GM21515 (cell line): ENCODE measurements around the gene AKR1C2.
"Not testable (repeated sequence)": the region's sequence is repeated elsewhere in the genome, so short reads cannot be mapped to it uniquely, and the experiment has no call there.

Experiments used
- ATAC-seq: cut with Tn5 transposase; IDR thresholded peaks from one replicate; pipeline ENCODE4 v1.9.1; 2021; ENCODE audit not compliant: unreplicated experiment

Gene AKR1C2

DNA sequence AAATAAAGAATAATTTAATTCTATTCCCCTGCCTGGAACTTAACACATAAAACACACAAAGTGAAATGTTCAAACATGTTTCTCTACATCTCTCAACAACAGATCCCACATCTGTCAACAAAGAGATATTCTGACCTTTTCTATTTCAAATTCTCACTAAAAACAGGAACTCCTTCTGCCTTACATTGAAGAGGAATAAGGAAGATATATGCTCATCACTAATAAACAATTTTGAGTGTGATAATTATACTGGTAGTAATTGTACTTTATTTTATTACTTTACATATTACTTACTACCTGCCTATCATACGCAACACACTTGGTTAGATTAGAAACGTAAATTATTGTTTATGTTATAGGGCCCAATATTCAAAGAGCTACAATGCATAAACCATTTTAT is 13.4 kb downstream of the AKR1C2 start:
- ATAC-seq = no peak

DNA sequence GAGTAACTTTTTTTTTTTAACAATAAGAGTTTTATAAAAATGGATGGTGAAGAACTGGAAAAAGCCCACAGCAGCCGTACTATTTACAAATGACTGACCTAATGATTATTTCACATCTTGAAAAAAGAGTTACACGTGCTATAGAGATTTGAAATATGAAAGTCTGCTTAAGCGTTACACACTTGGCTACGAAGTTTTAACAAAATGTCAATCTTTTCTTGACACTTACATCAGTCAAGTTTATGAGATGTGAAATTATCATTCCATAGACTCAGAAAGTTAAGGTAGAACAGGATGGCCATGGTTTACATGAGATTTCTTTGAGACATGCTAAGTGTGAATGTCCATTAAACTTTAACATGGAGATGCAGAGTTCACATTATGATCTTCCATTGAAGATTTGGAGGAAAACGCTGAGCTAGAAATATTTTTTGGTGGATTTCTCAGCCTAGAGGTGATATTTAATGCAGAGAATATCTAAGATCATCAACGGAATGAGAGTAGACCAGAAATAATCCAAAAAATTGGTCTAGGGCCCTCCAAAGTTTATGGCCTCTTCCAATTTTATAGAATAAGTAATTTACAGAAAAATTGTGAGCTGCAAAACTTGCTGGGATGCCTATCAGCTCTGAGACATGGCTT is 15.5 kb downstream of the AKR1C2 start:
- ATAC-seq = not testable (repeated sequence)

DNA sequence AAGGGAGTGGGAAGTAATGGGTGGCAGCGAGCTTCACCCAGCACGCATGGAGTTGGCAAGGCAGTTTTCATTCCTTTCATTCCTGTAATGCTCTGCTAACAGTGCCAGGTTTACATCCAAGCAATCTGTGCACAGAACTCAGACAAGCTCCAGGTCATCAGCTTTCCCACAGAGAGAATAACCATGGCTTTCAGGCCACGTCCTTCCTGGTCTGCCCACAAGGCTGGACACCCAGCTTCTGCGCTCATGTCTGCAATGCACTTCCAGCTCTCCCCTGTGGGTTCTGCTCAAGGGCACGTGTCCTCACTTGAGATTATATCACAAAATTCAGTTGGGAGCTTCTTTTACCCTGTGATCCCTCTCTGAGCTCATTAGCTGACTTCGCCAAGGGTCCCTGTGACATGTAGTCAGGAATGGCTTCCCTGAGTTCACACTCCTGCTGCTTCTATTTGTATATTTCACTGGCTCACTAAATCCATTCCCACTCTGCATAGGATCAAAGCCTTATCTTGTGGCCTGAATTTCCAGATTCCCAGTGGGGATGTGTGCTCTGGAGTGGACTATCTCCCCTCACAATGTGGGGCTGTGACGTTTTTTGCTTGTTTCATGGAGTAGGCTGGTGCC is 18.6 kb downstream of the AKR1C2 start:
- no peak for ATAC-seq

DNA sequence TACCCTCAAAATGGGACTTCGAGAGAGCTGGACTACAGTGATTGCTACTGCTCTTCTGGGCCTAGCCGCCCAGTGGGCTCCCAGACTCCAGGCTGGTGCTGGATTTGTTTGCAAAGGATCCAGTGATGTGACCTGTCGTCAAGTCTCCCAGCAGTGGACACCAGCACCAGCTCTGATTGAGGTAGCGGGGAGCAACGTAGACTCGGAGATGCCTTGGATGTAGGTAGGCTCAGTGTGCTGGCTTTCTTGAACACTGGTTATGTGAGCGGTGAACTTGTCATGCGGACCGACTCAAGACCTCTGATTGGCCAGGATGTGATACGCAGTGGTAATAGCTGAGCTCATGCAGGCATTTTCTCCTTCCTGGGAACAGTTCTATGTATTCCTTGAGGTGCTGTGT is 19.4 kb downstream of the AKR1C2 start:
- no peak for ATAC-seq

DNA sequence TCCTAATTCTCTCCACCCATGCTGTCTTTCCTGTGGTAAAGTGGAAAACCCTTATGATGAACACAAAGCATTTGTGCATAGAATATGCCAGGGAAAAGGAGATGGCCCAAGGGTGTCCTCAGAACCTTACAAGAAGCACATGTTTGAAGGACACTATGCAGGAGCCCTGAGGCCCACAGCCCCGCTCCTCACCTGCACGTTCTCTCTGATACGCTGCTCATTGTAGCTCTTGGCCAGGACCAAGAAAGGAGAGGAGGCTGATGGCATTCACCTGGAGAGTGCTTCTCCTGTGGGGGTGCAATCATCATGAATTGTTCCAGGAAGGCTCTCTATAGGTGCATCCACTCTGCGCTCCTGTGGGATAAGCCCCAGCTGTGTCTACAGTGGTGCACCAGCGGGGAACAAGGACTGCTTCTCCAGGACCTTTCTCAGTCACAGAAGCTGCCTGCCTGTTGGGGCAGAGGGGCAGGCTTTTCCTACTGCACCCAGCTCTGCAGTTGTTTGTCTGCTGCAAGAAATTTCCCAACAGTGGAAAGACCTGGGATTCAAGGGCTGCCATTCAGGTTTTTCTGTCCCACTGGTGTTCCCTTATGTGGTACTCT is 19.9 kb downstream of the AKR1C2 start:
- ATAC-seq = no peak

DNA sequence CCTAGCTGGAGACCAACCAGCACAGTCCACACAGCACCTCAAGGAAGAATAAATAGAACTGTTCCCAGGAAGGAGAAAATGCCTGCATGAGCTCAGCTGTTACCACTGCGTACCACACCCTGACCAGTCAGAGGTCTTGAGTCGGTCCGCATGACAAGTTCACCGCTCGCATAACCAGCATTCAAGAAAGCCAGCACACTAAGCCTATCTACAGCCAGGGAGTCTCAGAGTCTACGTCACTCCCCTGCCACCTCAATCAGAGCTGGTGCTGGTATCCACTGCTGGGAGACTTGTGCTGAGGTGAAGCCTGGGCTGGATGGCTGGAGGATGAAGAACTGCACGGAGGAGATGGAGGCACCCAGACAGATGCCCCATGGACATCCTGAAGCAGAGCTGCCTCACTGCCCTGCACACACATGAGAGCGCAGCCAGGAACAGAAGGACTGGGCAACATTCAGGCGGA is 20.9 kb downstream of the AKR1C2 start:
- no peak for ATAC-seq

DNA sequence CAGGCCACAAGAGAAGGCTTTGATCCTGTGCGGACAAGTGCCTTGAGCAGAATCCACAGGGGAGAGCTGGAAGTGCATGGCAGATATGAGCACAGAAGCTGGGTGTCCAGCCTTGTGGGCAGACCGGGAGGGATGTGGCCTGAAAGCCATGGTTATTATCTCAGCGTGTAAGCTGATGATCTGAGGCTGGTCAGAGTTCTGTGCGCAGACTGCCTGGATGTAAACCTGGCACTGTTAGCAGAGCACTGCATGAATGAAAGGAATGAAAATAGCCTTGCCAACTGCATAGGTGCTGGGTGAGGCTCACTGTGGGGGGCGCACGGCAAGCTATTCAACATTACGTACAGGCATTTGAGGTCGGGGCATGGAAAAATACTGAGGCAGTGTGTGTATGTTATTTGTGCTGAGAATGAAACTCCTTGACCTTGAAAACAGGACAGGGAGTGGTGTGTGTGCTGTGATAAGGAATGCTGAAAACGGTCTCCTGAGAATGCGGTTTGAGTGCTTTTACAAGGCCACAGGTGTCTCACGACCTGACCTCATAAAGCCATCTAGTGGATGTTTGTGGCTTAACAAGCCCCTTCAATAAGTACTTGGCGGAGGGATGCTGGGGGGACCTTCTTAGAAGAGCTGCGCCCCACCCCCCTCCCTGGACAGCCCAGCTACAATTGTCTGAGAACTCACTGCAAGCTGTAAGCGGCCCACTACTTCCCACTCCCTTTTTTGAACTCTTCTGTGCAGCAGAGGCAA is 21.8 kb downstream of the AKR1C2 start:
- ATAC-seq = no peak

DNA sequence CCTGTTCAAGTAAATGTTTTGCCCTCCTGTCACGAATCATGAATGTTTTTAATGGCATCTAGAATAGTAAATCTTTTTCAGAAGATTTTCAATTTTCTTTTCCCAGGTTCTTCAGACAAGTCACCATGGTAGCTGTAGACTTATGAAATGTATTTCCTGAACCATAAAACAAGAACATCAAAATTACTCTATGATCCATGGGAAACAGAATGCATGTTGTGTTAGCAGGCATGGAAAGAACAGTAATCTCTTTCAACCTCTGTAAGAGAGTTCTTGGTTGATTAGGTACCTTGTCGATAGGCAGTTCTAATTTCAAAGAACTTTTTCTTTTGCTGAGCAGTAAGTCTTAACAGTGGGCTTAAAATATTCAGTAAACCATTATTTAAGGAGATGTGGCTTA is 22.9 kb downstream of the AKR1C2 start:
- no peak for ATAC-seq

DNA sequence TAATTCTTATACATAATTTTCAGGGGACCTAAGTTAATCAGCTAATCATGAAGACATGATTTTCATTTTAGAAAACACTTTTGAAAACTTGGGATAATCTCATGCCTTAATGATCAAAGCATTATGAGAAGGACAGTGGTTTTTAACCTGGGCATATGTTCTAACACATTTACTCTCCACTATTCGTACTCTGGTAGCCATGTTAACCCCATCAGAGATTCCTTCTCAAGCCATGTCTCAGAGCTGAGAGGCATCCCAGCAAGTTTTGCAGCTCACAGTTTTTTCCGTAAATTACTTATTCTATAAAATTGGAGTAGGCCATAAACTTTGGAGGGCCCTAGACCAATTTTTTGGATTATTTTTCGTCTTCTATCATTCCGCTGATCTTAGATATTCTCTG is 24.8 kb downstream of the AKR1C2 start:
- ATAC-seq = no peak

DNA sequence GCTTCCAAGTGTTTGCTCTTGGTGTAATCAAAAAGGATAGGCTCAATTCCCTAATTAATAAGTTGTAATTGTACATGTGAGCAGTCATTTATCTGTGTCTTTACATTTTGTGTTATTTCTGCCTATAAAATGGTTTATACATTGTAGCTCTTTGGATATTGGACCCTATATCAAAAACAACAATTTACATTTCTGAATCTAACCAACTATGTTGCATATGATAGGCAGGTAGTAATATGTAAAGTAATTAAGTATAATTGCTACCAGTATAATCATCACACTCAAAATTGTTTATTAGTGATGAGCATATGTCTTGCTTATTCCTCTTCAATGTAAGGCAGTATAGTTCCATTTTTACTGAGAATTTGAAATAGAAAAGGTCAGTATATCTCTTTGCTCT is 26.6 kb downstream of the AKR1C2 start:
- no peak for ATAC-seq

DNA sequence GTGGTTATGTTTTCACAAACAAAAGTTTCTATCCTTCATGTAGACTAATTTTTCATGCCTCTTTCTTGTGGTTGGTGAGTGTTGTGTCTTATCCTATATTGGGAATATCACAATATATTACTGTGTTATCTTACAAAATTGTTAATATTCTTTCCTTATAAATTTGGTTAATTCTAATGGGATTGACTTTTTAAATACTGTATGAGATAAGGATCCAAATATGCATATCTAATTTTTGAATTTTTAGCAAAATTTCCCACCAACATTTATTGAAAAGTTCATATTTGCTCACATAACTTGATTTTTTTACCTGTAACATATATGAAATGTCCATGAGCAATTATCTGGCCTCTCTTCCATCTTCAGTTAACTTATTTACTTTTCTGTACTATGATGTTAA is 29.3 kb downstream of the AKR1C2 start:
- not testable (repeated sequence) for ATAC-seq

DNA sequence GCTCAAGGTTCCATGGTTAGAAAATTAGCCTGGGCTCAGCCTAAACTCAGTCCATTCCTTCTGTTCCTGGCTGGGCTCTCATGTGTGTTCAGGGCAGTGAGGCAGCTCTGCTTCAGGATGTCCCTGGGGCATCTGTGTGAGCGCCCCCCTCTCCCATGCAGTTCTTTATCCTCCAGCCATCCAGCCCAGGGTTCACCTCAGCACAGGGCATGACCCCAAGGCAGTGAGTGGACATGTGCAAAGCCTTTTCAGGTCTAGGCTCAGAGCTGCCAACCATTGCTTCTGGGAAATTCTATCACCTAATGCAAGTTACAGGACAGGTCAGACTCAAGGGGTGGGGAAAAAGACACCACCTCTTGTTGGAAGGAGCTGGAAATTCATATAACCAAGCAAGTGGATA is 30.4 kb downstream of the AKR1C2 start:
- not testable (repeated sequence) for ATAC-seq

DNA sequence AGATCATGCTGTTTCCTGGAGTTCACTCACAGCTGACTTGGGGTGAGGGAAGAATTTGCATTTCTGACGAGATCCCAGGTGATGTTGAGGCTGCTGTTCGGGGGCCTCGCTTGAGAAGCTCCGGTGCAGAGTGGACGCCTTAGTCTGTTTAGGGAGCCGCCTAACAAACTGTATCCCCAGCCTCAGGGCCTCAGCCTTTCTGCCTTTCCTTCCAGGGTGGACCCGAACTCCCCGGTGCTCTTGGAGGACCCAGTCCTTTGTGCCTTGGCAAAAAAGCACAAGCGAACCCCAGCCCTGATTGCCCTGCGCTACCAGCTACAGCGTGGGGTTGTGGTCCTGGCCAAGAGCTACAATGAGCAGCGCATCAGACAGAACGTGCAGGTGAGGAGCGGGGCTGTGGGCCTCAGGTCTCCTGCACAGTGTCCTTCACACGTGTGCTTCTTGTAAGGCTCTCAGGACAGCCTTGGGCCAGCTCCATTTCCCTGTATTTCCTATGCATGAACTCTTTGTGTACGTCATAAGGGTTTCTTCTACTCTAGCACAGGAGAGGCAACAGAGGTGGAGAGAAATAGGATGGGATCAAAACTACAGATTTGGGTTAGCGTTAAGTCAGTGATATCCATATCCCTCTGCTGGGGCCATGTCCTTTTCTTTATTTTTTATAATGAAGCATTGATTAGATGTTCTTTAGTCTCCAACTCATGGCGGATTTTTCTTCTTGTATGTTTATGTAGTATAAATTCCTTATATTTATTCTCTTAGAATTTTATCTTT is 31.1 kb downstream of the AKR1C2 start:
- ATAC-seq = not testable (repeated sequence)

DNA sequence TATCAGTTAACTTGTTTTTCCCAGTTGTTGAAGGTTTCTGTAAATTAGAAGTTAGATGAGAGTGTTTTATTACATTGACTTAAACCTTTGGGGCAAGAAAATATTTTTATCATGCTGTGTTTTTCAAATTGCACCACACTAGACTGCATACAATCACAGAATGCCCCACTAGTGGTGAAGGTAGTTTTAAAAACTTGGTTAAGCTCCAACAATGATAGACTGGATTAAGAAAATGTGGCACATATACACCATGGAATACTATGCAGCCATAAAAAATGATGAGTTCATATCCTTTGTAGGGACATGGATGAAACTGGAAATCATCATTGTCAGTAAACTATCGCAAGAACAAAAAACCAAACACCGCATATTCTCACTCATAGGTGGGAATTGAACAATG is 33.3 kb downstream of the AKR1C2 start:
- not testable (repeated sequence) for ATAC-seq

DNA sequence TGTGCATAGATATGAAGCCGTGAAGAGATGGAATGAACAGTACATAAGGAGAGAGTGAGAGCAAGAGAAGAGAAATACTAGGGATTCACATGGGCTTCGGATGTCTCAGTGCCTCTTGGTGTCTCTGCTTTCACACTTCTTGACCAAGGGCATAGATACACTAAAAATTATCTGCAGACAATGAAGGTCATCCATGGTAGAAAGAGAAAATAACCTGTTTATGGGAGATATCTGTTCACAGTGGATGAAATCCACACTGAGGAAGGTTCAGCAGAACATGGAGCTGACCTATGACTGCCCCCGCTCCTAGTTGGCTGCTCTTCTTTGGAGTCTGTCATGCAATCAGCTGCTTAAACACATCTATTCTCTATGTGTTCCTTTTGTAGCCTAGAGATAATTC is 34.4 kb downstream of the AKR1C2 start:
- not testable (repeated sequence) for ATAC-seq

DNA sequence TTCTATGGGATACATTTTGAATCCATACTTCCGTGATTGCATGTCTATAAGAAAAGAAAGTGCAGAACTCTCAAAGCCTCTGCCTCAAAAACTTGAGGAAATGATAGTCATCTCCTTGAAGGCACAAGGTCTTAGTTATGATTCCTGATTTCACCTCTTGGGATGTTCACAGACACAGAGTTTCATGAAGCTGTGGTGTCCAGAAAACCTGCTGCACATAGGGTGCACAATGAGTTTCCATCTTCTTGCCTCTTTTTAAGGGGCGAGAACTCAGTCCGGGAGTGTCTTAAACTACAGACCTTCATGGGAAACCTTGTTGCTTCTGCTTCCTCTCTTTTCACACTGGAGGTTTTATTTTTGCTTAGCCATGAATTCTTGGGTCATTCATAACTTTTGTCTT is 36.5 kb downstream of the AKR1C2 start:
- ATAC-seq = not testable (repeated sequence)

DNA sequence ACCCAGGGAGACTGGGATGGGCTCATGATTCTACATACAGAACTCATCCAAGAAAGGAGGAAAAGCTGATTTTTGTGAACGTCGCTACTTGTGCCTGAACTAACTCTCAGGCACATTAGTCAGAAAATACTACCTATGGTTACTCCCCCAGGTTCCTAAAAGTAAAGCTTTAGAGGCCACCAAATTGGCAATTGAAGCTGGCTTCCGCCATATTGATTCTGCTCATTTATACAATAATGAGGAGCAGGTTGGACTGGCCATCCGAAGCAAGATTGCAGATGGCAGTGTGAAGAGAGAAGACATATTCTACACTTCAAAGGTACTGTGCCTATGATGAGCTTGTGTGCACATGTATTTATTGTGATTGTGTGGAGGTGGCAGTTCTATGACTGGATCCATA is 37.9 kb downstream of the AKR1C2 start:
- ATAC-seq = not testable (repeated sequence)

DNA sequence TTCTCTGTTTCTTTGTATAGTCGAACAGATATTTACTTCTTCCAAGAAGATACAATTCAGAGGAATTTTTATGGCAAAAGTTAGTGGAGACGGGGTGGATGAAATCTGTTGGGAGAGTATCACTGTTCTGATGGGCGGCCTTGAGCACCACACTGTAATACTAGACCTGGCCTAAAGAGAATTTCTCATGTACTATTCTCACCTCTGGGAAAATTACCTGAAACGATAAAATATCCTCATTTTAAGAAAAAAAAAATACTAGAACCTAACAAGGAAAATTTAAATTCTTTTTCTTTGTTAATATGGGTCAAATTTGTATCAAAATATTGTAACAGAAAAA is 39.9 kb downstream of the AKR1C2 start:
- ATAC-seq = not testable (repeated sequence)

DNA sequence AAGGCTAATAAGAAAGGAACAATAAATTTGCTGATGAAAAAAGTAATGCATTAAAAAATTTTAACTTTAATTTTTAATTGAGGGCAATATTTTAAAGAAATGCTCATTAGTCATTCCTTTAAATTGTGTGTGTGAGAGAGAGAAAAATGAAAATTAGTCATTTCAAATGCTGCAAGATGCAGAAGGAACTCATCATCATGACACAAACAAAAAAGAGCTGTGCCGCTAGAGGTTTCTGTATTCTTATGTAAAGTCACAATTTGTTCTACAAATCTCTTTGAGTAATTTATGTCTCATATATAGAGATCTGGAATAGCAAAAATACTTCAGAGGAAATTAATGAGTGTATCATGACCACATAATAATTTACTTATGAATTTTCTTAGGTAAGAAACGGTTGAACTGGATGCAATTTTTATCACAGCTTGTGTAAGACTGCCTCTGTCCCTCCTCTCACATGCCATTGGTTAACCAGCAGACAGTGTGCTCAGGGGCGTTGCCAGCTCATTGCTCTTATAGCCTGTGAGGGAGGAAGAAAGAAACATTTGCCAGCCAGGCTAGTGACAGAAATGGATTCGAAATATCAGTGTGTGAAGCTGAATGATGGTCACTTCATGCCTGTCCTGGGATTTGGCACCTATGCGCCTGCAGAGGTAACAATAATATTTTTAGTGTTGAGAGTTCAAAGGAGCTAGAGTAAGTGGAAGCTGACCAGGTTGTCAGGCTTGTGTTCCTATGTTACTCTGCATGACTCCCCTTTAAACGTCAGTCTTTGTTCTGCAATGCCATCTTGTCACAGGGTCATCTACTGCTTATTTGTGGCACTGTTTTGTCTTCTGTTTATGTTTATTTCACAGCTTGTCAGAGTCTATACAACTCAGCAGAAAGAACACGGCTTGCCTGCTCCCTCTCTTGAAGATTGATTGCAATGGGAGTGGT is 40.5 kb downstream of the AKR1C2 start, which contains the start of gene AKR1C1:
AKR1C1 (plus strand) TSS at position 540 of the 939 bp plus-strand sequence; CDS start at position 570, 30 bp downstream.
- not testable (repeated sequence) for ATAC-seq

DNA sequence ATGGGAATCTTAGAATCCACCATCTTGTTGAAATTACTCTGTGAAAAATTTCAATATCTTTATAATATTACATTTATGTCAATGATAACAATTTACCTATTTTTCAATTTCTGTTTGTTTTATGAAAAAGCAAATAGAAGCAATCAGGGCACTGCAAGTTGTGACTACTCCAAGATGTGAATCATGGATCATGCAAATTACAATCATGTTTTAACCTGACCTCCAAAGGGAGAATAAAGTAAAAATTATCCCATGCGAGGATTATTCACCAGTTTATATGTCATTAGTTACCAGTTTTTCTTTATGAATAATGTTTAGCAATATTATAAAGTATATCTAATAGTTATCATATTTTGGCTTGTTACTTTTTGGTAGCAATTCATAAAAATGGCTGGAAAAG is 41.3 kb downstream of the AKR1C2 start:
- not testable (repeated sequence) for ATAC-seq
